ENCODE measurements around the gene ATP5F1C.

ATP5F1C gene

GRCh38 chr10:7818295-7819120 is 30.5 kb downstream of the ATP5F1C start, which contains the start of gene TAF3 (continued):
- TF ChIP-seq ZNF391 (tag by site-specific recombination; IDR thresholded peaks at IDR 0.05; ENCODE audit: borderline replicate concordance, low read depth) (0 out of 2 replicates have a peak, but pooled peaks have one; percentile 25), ZEB2 (tag by site-specific recombination; IDR thresholded peaks at IDR 0.05) (peak; percentile 100), ZNF48 (tag by site-specific recombination; IDR thresholded peaks at IDR 0.05) (no peak), ZSCAN30 (tag by site-specific recombination; IDR thresholded peaks at IDR 0.05) (0 out of 2 replicates have a peak, but pooled peaks have one; percentile 24), ZNF214 (tag by site-specific recombination; IDR thresholded peaks at IDR 0.05; ENCODE audit: borderline replicate concordance) (no peak), SCRT2 (tag by site-specific recombination; IDR thresholded peaks at IDR 0.05) (no peak; the same call in 1 of the 2 replicates), ZXDB (tag by site-specific recombination; IDR thresholded peaks at IDR 0.05) (peak; percentile 80), FEZF1 (tag by site-specific recombination; IDR thresholded peaks at IDR 0.05) (no peak), ZNF664 (tag by site-specific recombination; IDR thresholded peaks at IDR 0.05) (no peak), ZNF132 (tag by site-specific recombination; IDR thresholded peaks at IDR 0.05; ENCODE audit: borderline replicate concordance) (no peak), ZNF26 (tag by site-specific recombination; IDR thresholded peaks at IDR 0.05) (no peak), ZNF280D (tag by site-specific recombination; IDR thresholded peaks at IDR 0.05) (no peak), ZNF776 (tag by site-specific recombination; IDR thresholded peaks at IDR 0.05; ENCODE audit: borderline replicate concordance) (no peak), PRDM10 (tag by site-specific recombination; IDR thresholded peaks at IDR 0.05) (peak; percentile 16; the same call in 1 of the 2 replicates), BCL6B (tag by site-specific recombination; IDR thresholded peaks at IDR 0.05) (no peak), ZNF449 (tag by site-specific recombination; IDR thresholded peaks at IDR 0.05) (no peak), GLIS1 (tag by site-specific recombination; IDR thresholded peaks at IDR 0.05) (peak; percentile 70), ZSCAN18 (tag by site-specific recombination; IDR thresholded peaks at IDR 0.05) (peak; percentile 11; the same call in 1 of the 2 replicates), ZNF621 (tag by site-specific recombination; IDR thresholded peaks at IDR 0.05) (no peak), BCL11A (tag by site-specific recombination; IDR thresholded peaks at IDR 0.05; ENCODE audit: low read depth) (no peak), OSR2 (tag by site-specific recombination; IDR thresholded peaks at IDR 0.05) (no peak), ZNF785 (tag by site-specific recombination; IDR thresholded peaks at IDR 0.05) (no peak)
